ENCODE results near the gene ANKS4B.
A peak's percentile ranks its signal among the peaks of the same experiment; 100 is the strongest.

The ANKS4B gene

GRCh38 chr16:21218153-21218552 lies 15.3 kb upstream of the ANKS4B start:
- DNase-seq (ENCODE audit: low spot score), result peak; percentile 14
- Histone ChIP-seq H3K27ac (no peak overlapping the region), H3K4me3 (no peak overlapping the region)
- no peak for TF ChIP-seq CTCF (IDR thresholded peaks at IDR 0.05)

DNA sequence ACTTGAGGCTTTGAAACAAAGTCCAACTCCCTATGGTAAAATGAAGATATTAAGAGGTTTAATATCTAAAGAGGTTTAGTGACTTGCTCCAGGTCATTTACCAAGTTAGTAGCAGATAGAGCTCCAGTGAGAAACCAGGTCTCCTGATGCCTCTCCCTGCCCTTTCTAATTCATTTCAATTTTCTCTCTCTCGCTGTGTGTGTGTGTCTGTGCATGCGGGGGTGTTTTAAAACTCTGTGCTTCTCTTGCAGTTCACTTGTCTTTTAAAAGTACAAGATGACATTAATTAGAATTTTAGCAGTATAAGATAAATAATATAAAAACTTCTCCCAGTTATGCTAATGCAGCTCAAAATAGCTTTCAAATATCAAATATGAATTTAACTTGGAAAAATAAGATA lies 13.9 kb upstream of the ANKS4B start:
- no peak overlapping the region for H3K4me3 ChIP-seq
- no peak for TF ChIP-seq CTCF (IDR thresholded peaks at IDR 0.05)
- no peak overlapping the region for H3K27ac ChIP-seq
- no peak for DNase-seq (ENCODE audit: low spot score)

- no peak for DNase-seq (ENCODE audit: low spot score)
- no peak for TF ChIP-seq CTCF (IDR thresholded peaks at IDR 0.05)
- H3K27ac ChIP-seq, result no peak overlapping the region
These were observed 10.8 kb upstream of the ANKS4B start for GRCh38 chr16:21222495-21223337.

DNA sequence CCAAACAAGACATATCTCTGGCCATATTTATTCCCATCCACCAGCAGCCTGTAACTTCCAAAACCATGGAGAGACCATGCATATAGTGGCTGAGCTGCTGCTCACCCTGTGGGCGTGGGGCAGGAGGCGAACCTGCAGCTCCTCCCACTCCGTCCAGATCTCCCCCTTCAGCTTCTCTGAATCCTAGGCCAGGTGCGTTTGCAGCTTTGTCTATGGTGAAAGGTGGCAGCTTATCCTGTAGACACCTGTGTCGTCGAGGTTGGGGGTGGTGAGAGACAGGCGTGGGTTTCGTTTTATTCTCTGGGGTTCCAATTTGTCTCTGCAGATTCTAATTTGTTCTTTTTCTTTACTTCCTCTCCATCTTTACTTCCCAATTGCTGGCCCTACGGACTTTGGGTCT lies 9.7 kb upstream of the ANKS4B start:
- no peak for TF ChIP-seq CTCF (IDR thresholded peaks at IDR 0.05)
- H3K4me3 ChIP-seq, result no peak overlapping the region
- no peak for DNase-seq (ENCODE audit: low spot score)
- H3K27ac ChIP-seq, result no peak overlapping the region

More at GRCh38 chr16:21222495-21223337, 10.8 kb upstream of the ANKS4B start:
- no peak overlapping the region for H3K4me3 ChIP-seq

- TF ChIP-seq CTCF (IDR thresholded peaks at IDR 0.05), result no peak
These were observed 8.7 kb upstream of the ANKS4B start for GRCh38 chr16:21224800-21225199.

DNA sequence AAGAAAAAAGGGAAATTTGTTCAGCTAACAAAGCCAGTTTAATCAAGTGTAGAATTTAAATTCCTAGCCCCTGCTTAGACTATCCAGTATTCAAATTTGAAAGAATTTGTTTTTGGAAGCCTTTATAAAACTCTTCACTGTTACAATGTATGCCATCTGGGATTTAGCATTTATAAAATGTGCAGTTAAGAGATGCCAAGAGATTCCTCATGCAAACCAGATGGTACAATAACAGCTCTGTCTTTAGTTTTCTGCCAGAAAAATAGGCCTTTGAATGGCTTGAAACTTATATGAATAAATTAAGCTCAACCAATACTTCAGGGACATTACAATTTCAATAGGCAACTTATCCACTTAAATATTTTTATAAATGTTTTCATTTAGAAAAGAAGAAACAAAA lies 6.8 kb upstream of the ANKS4B start:
- TF ChIP-seq CTCF (IDR thresholded peaks at IDR 0.05), result no peak
- no peak overlapping the region for H3K27ac ChIP-seq
- no peak overlapping the region for H3K4me3 ChIP-seq
- DNase-seq (ENCODE audit: low spot score), result no peak

More at GRCh38 chr16:21224800-21225199, 8.7 kb upstream of the ANKS4B start:
- Histone ChIP-seq H3K4me3 (no peak overlapping the region), H3K27ac (no peak overlapping the region)
- no peak for DNase-seq (ENCODE audit: low spot score)

DNA sequence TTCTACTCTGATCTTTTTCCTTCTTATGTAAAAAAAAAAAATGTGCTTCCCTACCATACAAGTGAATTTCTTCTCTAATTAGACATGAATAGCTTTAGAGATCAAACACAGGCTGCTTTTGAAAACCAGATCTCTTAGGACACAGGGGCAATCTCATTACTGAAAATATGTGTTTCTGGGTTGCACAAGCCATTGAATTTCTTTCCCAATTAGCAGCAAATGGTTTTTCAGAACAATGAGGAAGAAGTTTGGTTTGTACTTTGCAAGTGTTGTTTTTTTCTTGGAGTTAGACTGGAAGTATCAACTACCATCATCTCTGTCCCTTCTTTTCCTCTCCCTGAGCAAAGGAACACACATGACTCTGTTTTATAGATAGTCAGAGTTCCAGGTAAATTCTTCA lies 5.6 kb upstream of the ANKS4B start:
- no peak overlapping the region for H3K4me3 ChIP-seq
- no peak for TF ChIP-seq CTCF (IDR thresholded peaks at IDR 0.05)
- no peak overlapping the region for H3K27ac ChIP-seq

More for the DNA sequence above, 5.6 kb upstream of the ANKS4B start:
- no peak for DNase-seq (ENCODE audit: low spot score)

All from coronary artery (tissue), 2 donors.